Measurements from ENCODE around the gene RIMBP2.

The RIMBP2 gene

DNA sequence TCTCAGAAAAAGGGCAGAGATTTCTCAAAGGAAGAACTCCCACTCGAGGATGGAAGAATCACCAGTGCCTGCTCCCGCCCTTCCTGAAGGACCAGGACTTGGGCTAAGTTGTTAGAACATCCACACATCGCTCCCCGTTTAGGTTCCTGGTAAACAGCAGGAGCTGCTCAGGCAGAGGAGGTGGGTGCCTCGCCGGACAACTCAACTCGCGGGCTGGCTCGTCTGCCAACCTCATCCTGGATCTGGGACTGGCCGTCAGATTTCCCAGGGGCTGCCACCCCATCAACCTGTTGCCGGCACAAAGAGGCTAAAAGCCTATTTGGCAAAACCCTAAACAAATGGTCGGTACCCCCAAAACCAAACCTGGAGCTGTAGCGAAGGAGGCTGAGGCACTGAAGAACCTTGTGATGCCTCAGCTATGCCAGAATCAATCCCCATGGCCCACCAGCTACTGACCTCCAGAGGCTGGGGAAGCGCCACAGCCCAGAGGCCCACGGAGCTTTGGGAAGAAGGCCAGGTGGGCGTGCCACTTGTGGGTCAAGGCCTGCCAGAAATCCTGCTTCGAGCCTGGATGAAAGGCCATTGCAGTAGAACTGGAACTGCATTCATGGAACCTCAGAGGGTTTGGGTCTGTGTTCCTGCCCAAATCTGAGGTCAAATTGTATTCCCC, 42.9 kb downstream of the RIMBP2 start:
- TF ChIP-seq, protein P1, sequence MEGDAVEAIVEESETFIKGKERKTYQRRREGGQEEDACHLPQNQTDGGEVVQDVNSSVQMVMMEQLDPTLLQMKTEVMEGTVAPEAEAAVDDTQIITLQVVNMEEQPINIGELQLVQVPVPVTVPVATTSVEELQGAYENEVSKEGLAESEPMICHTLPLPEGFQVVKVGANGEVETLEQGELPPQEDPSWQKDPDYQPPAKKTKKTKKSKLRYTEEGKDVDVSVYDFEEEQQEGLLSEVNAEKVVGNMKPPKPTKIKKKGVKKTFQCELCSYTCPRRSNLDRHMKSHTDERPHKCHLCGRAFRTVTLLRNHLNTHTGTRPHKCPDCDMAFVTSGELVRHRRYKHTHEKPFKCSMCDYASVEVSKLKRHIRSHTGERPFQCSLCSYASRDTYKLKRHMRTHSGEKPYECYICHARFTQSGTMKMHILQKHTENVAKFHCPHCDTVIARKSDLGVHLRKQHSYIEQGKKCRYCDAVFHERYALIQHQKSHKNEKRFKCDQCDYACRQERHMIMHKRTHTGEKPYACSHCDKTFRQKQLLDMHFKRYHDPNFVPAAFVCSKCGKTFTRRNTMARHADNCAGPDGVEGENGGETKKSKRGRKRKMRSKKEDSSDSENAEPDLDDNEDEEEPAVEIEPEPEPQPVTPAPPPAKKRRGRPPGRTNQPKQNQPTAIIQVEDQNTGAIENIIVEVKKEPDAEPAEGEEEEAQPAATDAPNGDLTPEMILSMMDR (IDR thresholded peaks at IDR 0.05; ENCODE audit: low read depth, low read length, missing control alignments) = no peak
- H3K4me3 ChIP-seq (ENCODE audit: low read depth, low read length) = no peak overlapping the region
- in situ Hi-C loops (cut with HindIII; ENCODE audit: low sequenced_read_pairs) = no loop called here
- no peak for DNase-seq (ENCODE audit: low read depth)

DNA sequence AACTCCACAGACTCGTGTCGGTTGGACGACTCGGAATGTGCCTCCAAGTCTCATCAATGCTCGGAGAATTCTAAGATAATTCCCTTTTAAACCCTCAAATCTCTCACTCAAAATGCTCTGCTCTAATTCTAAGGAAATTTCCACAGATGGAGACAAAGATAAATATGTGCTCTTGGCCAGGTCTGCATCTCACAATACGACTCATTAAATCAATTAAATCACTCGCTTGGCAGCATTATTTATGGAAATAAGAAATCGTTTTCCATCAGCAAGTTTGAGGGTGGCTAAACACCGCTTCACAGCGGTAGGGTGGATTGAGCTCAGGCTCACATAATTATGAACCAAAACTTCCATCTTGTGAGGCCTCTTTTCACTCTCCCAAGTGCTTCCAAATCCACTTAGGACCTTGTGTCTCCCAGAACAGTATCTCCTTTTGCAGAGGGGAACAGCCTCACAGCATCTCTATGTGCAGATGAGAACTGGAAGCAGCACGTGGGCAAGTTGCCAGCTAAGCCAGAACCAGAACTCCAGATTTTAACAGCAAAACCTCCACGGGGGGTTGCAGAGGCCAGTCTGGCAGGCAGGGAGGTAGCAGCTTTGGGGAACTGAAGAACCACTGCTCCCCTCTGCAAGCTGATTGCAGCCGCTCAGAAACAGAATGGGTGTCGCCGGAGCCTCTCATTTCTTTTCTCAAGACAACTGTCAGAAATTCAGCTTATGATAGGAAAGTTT, 43.8 kb downstream of the RIMBP2 start:
- in situ Hi-C loops (cut with HindIII; ENCODE audit: low sequenced_read_pairs) = no loop called here
- no peak overlapping the region for H3K4me3 ChIP-seq (ENCODE audit: low read depth, low read length)
- no peak for DNase-seq (ENCODE audit: low read depth)
- TF ChIP-seq, protein P1 (IDR thresholded peaks at IDR 0.05; ENCODE audit: low read depth, low read length, missing control alignments) = no peak

DNA sequence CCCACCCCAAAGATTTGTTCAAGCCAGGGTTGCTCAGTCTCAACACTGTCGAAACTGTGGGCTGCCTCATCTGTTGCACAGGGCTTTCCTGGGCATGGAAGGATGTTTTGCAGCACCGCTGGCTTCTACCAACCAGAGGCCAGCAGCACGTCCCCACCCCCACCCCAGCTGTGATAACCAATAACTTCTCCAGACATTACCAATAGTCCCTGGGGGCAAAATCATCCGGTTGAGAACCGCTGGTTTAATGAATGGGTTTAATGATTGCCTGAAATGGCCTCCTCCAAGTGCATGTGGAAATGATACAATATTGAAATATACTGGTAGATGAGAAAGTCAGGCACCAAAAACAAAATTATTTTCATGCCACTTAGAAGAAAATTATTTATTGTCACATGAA, 44.5 kb downstream of the RIMBP2 start:
- in situ Hi-C loops (cut with HindIII; ENCODE audit: low sequenced_read_pairs) = no loop called here
- DNase-seq (ENCODE audit: low read depth) = no peak
- TF ChIP-seq, protein P1 (IDR thresholded peaks at IDR 0.05; ENCODE audit: low read depth, low read length, missing control alignments) = no peak
- no peak overlapping the region for H3K4me3 ChIP-seq (ENCODE audit: low read depth, low read length)

DNA sequence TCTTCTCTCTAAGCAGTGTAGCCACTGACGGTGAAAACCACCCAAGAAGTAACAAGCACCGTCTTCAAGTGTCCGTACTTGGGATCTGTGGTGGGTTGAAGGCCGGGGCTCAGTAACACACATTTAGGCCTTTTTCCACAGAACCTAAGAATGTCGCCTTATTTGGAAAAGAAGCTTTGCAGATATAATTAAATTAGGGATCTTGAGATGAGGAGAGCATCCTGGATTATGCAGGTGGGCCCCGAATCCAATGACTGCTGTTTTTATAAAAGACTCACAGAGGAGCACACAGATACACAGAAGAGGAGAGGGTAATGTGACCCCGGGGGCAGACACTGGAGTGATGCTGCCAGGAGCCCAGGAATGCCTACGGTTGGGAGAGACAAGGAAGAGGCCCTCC, 46.3 kb downstream of the RIMBP2 start:
- in situ Hi-C loops (cut with HindIII; ENCODE audit: low sequenced_read_pairs) = no loop called here
- TF ChIP-seq, protein P1 (IDR thresholded peaks at IDR 0.05; ENCODE audit: low read depth, low read length, missing control alignments) = no peak
- DNase-seq (ENCODE audit: low read depth) = no peak
- H3K4me3 ChIP-seq (ENCODE audit: low read depth, low read length) = no peak overlapping the region

DNA sequence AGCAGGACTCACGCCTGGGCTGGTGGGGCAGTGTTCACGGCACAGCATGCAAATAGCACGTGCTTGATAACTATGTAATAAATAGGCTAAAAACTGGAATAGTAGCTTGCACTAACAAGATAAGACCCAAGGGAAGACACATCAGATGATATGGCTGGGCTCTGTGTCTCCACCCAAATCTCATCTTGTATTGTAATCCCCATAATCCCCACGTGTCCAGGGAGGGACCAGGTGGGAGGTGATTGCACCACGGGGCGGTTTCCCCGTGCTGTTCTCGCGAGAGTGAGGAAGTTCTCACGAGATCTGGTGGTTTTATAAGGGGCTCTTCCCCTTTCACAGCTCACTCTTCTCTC, 46.9 kb downstream of the RIMBP2 start:
- no peak for DNase-seq (ENCODE audit: low read depth)
- TF ChIP-seq, protein P1 (IDR thresholded peaks at IDR 0.05; ENCODE audit: low read depth, low read length, missing control alignments) = no peak
- in situ Hi-C loops (cut with HindIII; ENCODE audit: low sequenced_read_pairs) = no loop called here
- no peak overlapping the region for H3K4me3 ChIP-seq (ENCODE audit: low read depth, low read length)

DNA sequence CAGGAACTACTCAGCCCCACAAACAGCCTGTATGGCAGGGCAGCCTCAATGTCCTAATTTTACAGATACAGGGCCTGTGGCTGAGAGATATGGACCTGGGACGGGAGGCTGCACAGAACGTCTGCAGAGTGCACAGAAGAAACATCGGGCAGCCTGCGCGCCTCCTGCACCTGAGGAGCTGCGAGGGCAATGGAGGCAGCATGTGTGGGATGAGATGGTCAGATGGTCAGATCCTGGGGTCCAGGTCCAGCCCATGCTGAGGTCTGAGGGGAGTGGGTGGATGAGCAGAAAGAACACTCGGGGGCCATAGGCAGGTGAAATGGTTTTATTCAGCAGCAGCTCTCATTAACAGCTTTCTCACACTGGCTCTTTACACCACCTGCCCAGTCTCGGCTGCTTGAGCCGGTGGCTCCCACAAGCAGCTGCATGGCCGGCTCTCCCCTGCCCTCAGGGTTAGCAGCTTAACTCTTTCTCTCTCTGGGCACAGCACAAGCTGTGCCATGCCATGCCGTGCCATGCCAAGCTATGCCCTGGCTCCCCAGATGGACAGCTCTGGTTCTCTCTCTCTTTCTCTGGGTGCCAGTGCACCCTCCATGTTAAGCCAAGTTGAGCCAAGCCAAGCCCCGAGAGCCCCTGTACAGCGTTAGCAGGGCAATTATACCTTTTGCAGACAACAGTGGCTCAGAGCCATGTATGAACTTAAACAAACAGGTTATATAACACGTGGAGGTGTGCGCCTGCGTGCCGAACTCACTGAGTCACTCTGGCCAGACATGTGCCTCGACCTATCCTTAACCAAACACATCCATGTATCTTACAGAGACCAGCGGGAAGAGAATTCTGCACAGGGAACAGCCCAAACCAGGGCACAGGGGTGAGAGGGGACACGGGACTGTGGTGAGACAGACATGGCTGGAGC, 47.6 kb downstream of the RIMBP2 start:
- TF ChIP-seq, protein P1 (IDR thresholded peaks at IDR 0.05; ENCODE audit: low read depth, low read length, missing control alignments) = no peak
- no peak for DNase-seq (ENCODE audit: low read depth)
- H3K4me3 ChIP-seq (ENCODE audit: low read depth, low read length) = no peak overlapping the region
- in situ Hi-C loops (cut with HindIII; ENCODE audit: low sequenced_read_pairs) = no loop called here
